ENCODE measurements around the gene VAV2. TPM values are rescaled to one million over a fixed set of nuclear protein-coding genes. Genes with fewer than 3 reads are reported as not detected.

The VAV2 gene
- polyA plus RNA-seq, 1 of the 3 experiments (the other 2 are of a cell fraction) = 14.9 TPM

GRCh38 chr9:133793471-133793870, 198.7 kb downstream of the VAV2 start:
- H3K9me2 ChIP-seq = no peaks in the 10 kb centered on the region
- peaks cover 0 to 10% of the 10 kb centered on the region in 2 experiments; a peak in 2 of 4 replicates for H3K4me1 ChIP-seq (ENCODE audit: control insufficient read depth in 1 of 2, insufficient read depth in 2 of 2, low read depth in 1 of 2, low read length in 1 of 2)
- no peak for DNase-seq
- H2AFZ ChIP-seq (ENCODE audit: low read depth) = no peak overlapping the region
- H3K4me2 ChIP-seq = no peak overlapping the region
- H3K9ac ChIP-seq = no peak overlapping the region
- TF ChIP-seq TAF1 (IDR thresholded peaks at IDR 0.05; ENCODE audit: borderline replicate concordance, low read depth, low read length) = no peak
- no peak for TF ChIP-seq NFIC (IDR thresholded peaks at IDR 0.05; ENCODE audit: borderline replicate concordance)
- no peak for TF ChIP-seq RCOR1 (IDR thresholded peaks at IDR 0.05; ENCODE audit: low read length)
- TF ChIP-seq CTCF (IDR thresholded peaks at IDR 0.05) = no peak
- no peak for TF ChIP-seq RAD21 (IDR thresholded peaks at IDR 0.05; ENCODE audit: low read length)
- no peak for TF ChIP-seq FOSL2 (IDR thresholded peaks at IDR 0.05; ENCODE audit: borderline replicate concordance, low read depth)
- no peak for TF ChIP-seq YY1 (IDR thresholded peaks at IDR 0.05; ENCODE audit: low read depth)
- TF ChIP-seq TEAD4 (IDR thresholded peaks at IDR 0.05; ENCODE audit: borderline replicate concordance, insufficient read depth) = no peak
- TF ChIP-seq FOXM1 (IDR thresholded peaks at IDR 0.05; ENCODE audit: low read depth) = no peak
- no peak for TF ChIP-seq PBX3 (IDR thresholded peaks at IDR 0.05)
- no peak for TF ChIP-seq GATA2 (CRISPR knock-in tag; IDR thresholded peaks at IDR 0.05)
- no peak for TF ChIP-seq MEF2A (IDR thresholded peaks at IDR 0.05; ENCODE audit: borderline replicate concordance, low read depth)
- TF ChIP-seq SMC3 (IDR thresholded peaks at IDR 0.05; ENCODE audit: low read depth, low read length) = no peak
- no peak for TF ChIP-seq MAX (IDR thresholded peaks at IDR 0.05; ENCODE audit: low read depth)
- TF ChIP-seq ELF1 (IDR thresholded peaks at IDR 0.05) = no peak
- TF ChIP-seq CHD2 (IDR thresholded peaks at IDR 0.05; ENCODE audit: low read length, partially characterized antibody) = no peak
- TF ChIP-seq JUND (IDR thresholded peaks at IDR 0.05) = no peak
- TF ChIP-seq IRF3 (IDR thresholded peaks at IDR 0.05; ENCODE audit: low read depth, low read length) = no peak
- TF ChIP-seq RFX5 (IDR thresholded peaks at IDR 0.05; ENCODE audit: low read length) = no peak
- no peak for TF ChIP-seq EP300 (IDR thresholded peaks at IDR 0.05; ENCODE audit: borderline replicate concordance in 1 of 2, low read depth in 1 of 2, low read length in 1 of 2)
- H4K20me1 ChIP-seq (ENCODE audit: insufficient read depth) = no peaks in the 10 kb centered on the region
- H3K4me3 ChIP-seq (ENCODE audit: low read depth in 2 of 2, low read length in 1 of 2) = no peak overlapping the region
- ChIA-PET POLR2A (no interaction called here), CTCF (interaction anchor here (0.6 to 16.1 kb wide), 38 partner anchors 9 to 263 kb away, joined by 3 to 236 read pairs (median 4); partner anchors contain the start of gene VAV2)
- H3K27me3 ChIP-seq (ENCODE audit: insufficient read depth) = no peaks in the 10 kb centered on the region
- no peak overlapping the region for H3K27ac ChIP-seq (ENCODE audit: low read depth in 2 of 2, low read length in 1 of 2)
- peaks cover 0 to 27% of the 10 kb centered on the region in 2 experiments for H3K36me3 ChIP-seq (replicated peaks in 1 of 2; ENCODE audit: control insufficient read depth in 1 of 2, insufficient read depth in 2 of 2, low read length in 1 of 2)
- no peaks in the 10 kb centered on the region for H3K79me2 ChIP-seq (ENCODE audit: insufficient read depth)
- no peaks in the 10 kb centered on the region for H3K9me3 ChIP-seq
- 69% methylated on average over 10 of the region's 13 CpGs for WGBS (ENCODE audit: low lambda C conversion rate)
- no peaks in the 10 kb centered on the region for H3F3A ChIP-seq (replicated peaks; ENCODE audit: insufficient read depth)

All from SK-N-SH (cell line).